Measurements from ENCODE around the gene OTOF. TPM values are rescaled to one million over a fixed set of nuclear protein-coding genes. Genes with fewer than 3 reads are reported as not detected.

The OTOF gene
- total and polyA plus RNA-seq, 5 donors, result 0.15 to 0.25 (median 0.25) TPM; not detected in 2

Other genes starting within 250 kb of the OTOF start
- 100 to 1,000 TPM; 329 to 410 (median 375) TPM for gene HADHA, start 233.5 kb downstream of the OTOF start, total RNA-seq
- gene HADHA, start 233.5 kb downstream of the OTOF start, polyA plus RNA-seq, result 307 TPM
- 100 to 1,000 TPM; 750 to 992 (median 857) TPM for gene HADHB, start 233.2 kb downstream of the OTOF start, total RNA-seq
- 918 TPM for gene HADHB, start 233.2 kb downstream of the OTOF start, polyA plus RNA-seq
- gene SELENOI, start 132.0 kb downstream of the OTOF start, total RNA-seq, result 10 to 100 TPM; 14.3 to 20.2 (median 16.6) TPM
- 3.8 TPM for gene SELENOI, start 132.0 kb downstream of the OTOF start, polyA plus RNA-seq
- under 1 TPM in 1 of 4 donors, not detected in 3; 0.11 TPM for gene ADGRF3, start 131.3 kb downstream of the OTOF start, total RNA-seq
- 0.14 TPM for gene ADGRF3, start 131.3 kb downstream of the OTOF start, polyA plus RNA-seq
- gene DRC1, start 76.2 kb downstream of the OTOF start, total RNA-seq, result not detected
- not detected for gene DRC1, start 76.2 kb downstream of the OTOF start, polyA plus RNA-seq
- gene CIB4, start 163.2 kb upstream of the OTOF start, total RNA-seq, result not detected
- gene CIB4, start 163.2 kb upstream of the OTOF start, polyA plus RNA-seq, result not detected
- gene KCNK3, start 214.6 kb upstream of the OTOF start, total RNA-seq, result 10 to 100 TPM; 25.6 to 36.6 (median 28.2) TPM
- 29.3 TPM for gene KCNK3, start 214.6 kb upstream of the OTOF start, polyA plus RNA-seq

Measured in right cardiac atrium (tissue), 5 donors.